Measurements from ENCODE around the gene BRME1. TPM values are rescaled to one million over a fixed set of nuclear protein-coding genes. Genes with fewer than 3 reads are reported as not detected.

Gene BRME1
- polyA plus RNA-seq, 1 donor (not counting 4 experiments of a cell fraction or from before 2014, with no cell fraction given): 0.22 TPM

- no peaks in the 10 kb centered on the region for H3K36me3 ChIP-seq (ENCODE audit: control insufficient read depth in 2 of 2, extremely low read depth in 1 of 2, insufficient read depth in 2 of 2, low read length in 2 of 2)
- H3K27ac ChIP-seq (ENCODE audit: control insufficient read depth, insufficient read depth, low read length): no peak overlapping the region
- TF ChIP-seq, protein P1, sequence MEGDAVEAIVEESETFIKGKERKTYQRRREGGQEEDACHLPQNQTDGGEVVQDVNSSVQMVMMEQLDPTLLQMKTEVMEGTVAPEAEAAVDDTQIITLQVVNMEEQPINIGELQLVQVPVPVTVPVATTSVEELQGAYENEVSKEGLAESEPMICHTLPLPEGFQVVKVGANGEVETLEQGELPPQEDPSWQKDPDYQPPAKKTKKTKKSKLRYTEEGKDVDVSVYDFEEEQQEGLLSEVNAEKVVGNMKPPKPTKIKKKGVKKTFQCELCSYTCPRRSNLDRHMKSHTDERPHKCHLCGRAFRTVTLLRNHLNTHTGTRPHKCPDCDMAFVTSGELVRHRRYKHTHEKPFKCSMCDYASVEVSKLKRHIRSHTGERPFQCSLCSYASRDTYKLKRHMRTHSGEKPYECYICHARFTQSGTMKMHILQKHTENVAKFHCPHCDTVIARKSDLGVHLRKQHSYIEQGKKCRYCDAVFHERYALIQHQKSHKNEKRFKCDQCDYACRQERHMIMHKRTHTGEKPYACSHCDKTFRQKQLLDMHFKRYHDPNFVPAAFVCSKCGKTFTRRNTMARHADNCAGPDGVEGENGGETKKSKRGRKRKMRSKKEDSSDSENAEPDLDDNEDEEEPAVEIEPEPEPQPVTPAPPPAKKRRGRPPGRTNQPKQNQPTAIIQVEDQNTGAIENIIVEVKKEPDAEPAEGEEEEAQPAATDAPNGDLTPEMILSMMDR (optimal IDR thresholded peaks at IDR 0.05 in 1 of 3, IDR thresholded peaks at IDR 0.05 in 1 of 3, conservative IDR thresholded peaks at IDR 0.05 in 1 of 3; ENCODE audit: extremely low read depth in 1 of 3, insufficient read depth in 2 of 3, low read length in 3 of 3): peak in 2 of 3 experiments; percentile 17 to 35
- no peak for TF ChIP-seq EZH2 (IDR thresholded peaks at IDR 0.05; ENCODE audit: low read length)
- no peak overlapping the region for H3K9ac ChIP-seq (ENCODE audit: control insufficient read depth, extremely low read depth, insufficient read depth, low read length)
- no peak overlapping the region for H2AFZ ChIP-seq (ENCODE audit: control insufficient read depth, low read length)
- no peaks in the 10 kb centered on the region for H4K20me1 ChIP-seq (ENCODE audit: control insufficient read depth, extremely low read depth, insufficient read depth, low read length)
- dilution Hi-C loops (cut with MboI; ENCODE audit: extremely low pct_ligation_motif_present, low sequenced_read_pairs): no loop called here
- FAIRE-seq (no peak), DNase-seq (ENCODE audit: low read depth, low spot score) (no peak)
- no peaks in the 10 kb centered on the region for H3K79me2 ChIP-seq (ENCODE audit: control insufficient read depth, insufficient read depth, low read length)
- no peak overlapping the region for H3K4me2 ChIP-seq (ENCODE audit: control insufficient read depth, extremely low read depth, insufficient read depth, low read depth, low read length)
- no peaks in the 10 kb centered on the region for H3K9me3 ChIP-seq (ENCODE audit: control insufficient read depth, low read depth, low read length)
- no peaks in the 10 kb centered on the region for H3K27me3 ChIP-seq (ENCODE audit: control insufficient read depth, extremely low read depth, insufficient read depth, low read length)
- H3K4me3 ChIP-seq (ENCODE audit: control insufficient read depth in 2 of 3, extremely low read depth in 1 of 3, insufficient read depth in 2 of 3, low read depth in 1 of 3, low read length in 3 of 3): peak overlapping the region in 1 of 3 experiments; percentile 8
- peaks cover 5% of the 10 kb centered on the region for H3K4me1 ChIP-seq (ENCODE audit: control insufficient read depth, extremely low read depth, insufficient read depth, low read length)
- no peaks in the 10 kb centered on the region for H3K9me1 ChIP-seq (ENCODE audit: control insufficient read depth, extremely low read depth, insufficient read depth, low read length)
Observed at GRCh38 chr19:13872695-13873389, 33.1 kb downstream of the BRME1 start.

DNA sequence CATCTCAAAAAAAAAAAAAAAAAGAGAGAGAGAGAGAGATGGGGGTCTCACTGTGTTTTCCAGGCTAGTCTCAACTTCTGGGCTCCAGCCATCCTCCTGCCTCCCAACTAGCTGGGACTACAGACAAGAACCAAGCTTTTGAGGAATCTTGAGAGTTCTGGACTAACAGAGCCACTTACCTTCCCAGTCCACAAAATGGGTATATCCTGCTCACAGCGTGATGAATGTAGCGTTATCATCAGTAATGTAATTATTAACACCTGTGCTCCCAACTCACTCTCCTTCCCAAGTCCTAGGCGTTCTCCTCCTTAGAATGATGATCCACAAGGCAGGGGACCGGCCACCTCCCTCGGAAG lies 33.6 kb downstream of the BRME1 start:
- no peak overlapping the region for H3K9ac ChIP-seq (ENCODE audit: control insufficient read depth, extremely low read depth, insufficient read depth, low read length)
- no peaks in the 10 kb centered on the region for H3K9me1 ChIP-seq (ENCODE audit: control insufficient read depth, extremely low read depth, insufficient read depth, low read length)
- DNase-seq (ENCODE audit: low read depth, low spot score): no peak
- H4K20me1 ChIP-seq (ENCODE audit: control insufficient read depth, extremely low read depth, insufficient read depth, low read length): no peaks in the 10 kb centered on the region
- no peaks in the 10 kb centered on the region for H3K36me3 ChIP-seq (ENCODE audit: control insufficient read depth in 2 of 2, extremely low read depth in 1 of 2, insufficient read depth in 2 of 2, low read length in 2 of 2)
- TF ChIP-seq, protein P1 (optimal IDR thresholded peaks at IDR 0.05 in 1 of 3, IDR thresholded peaks at IDR 0.05 in 1 of 3, conservative IDR thresholded peaks at IDR 0.05 in 1 of 3; ENCODE audit: extremely low read depth in 1 of 3, insufficient read depth in 2 of 3, low read length in 3 of 3): no peak
- TF ChIP-seq EZH2 (IDR thresholded peaks at IDR 0.05; ENCODE audit: low read length): no peak
- no peak for FAIRE-seq
- dilution Hi-C loops (cut with MboI; ENCODE audit: extremely low pct_ligation_motif_present, low sequenced_read_pairs): no loop called here
- H3K4me1 ChIP-seq (ENCODE audit: control insufficient read depth, extremely low read depth, insufficient read depth, low read length): peaks cover 5% of the 10 kb centered on the region
- no peaks in the 10 kb centered on the region for H3K79me2 ChIP-seq (ENCODE audit: control insufficient read depth, insufficient read depth, low read length)
- H3K27ac ChIP-seq (ENCODE audit: control insufficient read depth, insufficient read depth, low read length): no peak overlapping the region
- H3K4me3 ChIP-seq (ENCODE audit: control insufficient read depth in 2 of 3, extremely low read depth in 1 of 3, insufficient read depth in 2 of 3, low read depth in 1 of 3, low read length in 3 of 3): no peak overlapping the region
- no peaks in the 10 kb centered on the region for H3K27me3 ChIP-seq (ENCODE audit: control insufficient read depth, extremely low read depth, insufficient read depth, low read length)
- no peak overlapping the region for H2AFZ ChIP-seq (ENCODE audit: control insufficient read depth, low read length)
- H3K9me3 ChIP-seq (ENCODE audit: control insufficient read depth, low read depth, low read length): no peaks in the 10 kb centered on the region
- H3K4me2 ChIP-seq (ENCODE audit: control insufficient read depth, extremely low read depth, insufficient read depth, low read depth, low read length): no peak overlapping the region
